ENCODE data around the gene SLC25A38. TPM values are rescaled to one million over a fixed set of nuclear protein-coding genes. Genes with fewer than 3 reads are reported as not detected.

The SLC25A38 gene
- polyA plus RNA-seq, 1 donor (not counting 4 experiments of a cell fraction or from before 2014, with no cell fraction given) = 40.2 TPM

DNA sequence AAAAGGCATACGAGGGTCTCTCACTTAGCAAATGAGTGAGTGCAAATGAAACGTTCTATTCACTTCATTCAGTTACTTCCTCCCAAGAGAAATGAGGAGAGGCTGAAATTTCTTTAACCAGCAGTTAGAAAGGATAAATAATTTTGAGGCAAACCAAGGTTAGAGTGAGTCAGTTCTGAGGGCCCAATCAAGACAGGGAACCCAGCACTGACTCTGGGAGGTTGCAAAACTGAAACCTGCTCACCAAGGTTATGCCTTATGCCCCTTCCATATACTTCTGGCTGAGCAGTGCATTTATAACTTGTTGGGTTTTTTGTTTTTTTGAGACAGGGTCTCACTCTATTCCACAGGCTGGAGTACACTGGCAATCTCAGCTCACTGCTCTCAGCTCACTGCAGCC is 18.8 kb downstream of the SLC25A38 start:
- no peaks in the 10 kb centered on the region for H3K9me1 ChIP-seq (ENCODE audit: control insufficient read depth, extremely low read depth, insufficient read depth, low read length)
- DNase-seq (ENCODE audit: low read depth, low spot score) (no peak), FAIRE-seq (no peak)
- peaks cover 5% of the 10 kb centered on the region for H3K79me2 ChIP-seq (ENCODE audit: control insufficient read depth, insufficient read depth, low read length)
- TF ChIP-seq, protein P1, sequence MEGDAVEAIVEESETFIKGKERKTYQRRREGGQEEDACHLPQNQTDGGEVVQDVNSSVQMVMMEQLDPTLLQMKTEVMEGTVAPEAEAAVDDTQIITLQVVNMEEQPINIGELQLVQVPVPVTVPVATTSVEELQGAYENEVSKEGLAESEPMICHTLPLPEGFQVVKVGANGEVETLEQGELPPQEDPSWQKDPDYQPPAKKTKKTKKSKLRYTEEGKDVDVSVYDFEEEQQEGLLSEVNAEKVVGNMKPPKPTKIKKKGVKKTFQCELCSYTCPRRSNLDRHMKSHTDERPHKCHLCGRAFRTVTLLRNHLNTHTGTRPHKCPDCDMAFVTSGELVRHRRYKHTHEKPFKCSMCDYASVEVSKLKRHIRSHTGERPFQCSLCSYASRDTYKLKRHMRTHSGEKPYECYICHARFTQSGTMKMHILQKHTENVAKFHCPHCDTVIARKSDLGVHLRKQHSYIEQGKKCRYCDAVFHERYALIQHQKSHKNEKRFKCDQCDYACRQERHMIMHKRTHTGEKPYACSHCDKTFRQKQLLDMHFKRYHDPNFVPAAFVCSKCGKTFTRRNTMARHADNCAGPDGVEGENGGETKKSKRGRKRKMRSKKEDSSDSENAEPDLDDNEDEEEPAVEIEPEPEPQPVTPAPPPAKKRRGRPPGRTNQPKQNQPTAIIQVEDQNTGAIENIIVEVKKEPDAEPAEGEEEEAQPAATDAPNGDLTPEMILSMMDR (optimal IDR thresholded peaks at IDR 0.05 in 1 of 3, IDR thresholded peaks at IDR 0.05 in 1 of 3, conservative IDR thresholded peaks at IDR 0.05 in 1 of 3; ENCODE audit: extremely low read depth in 1 of 3, insufficient read depth in 2 of 3, low read length in 3 of 3) = no peak
- H3K4me3 ChIP-seq (ENCODE audit: control insufficient read depth in 2 of 3, extremely low read depth in 1 of 3, insufficient read depth in 2 of 3, low read depth in 1 of 3, low read length in 3 of 3) = no peak overlapping the region
- peaks cover 0 to 5% of the 10 kb centered on the region in 2 experiments for H3K36me3 ChIP-seq (ENCODE audit: control insufficient read depth in 2 of 2, extremely low read depth in 1 of 2, insufficient read depth in 2 of 2, low read length in 2 of 2)
- no peaks in the 10 kb centered on the region for H3K27me3 ChIP-seq (ENCODE audit: control insufficient read depth, extremely low read depth, insufficient read depth, low read length)
- peaks cover 5% of the 10 kb centered on the region for H3K4me1 ChIP-seq (ENCODE audit: control insufficient read depth, extremely low read depth, insufficient read depth, low read length)
- H3K9ac ChIP-seq (ENCODE audit: control insufficient read depth, extremely low read depth, insufficient read depth, low read length) = no peak overlapping the region
- no peak overlapping the region for H3K4me2 ChIP-seq (ENCODE audit: control insufficient read depth, extremely low read depth, insufficient read depth, low read depth, low read length)
- dilution Hi-C loops (cut with MboI; ENCODE audit: extremely low pct_ligation_motif_present, low sequenced_read_pairs) = no loop called here
- no peaks in the 10 kb centered on the region for H3K9me3 ChIP-seq (ENCODE audit: control insufficient read depth, low read depth, low read length)
- H3K27ac ChIP-seq (ENCODE audit: control insufficient read depth, insufficient read depth, low read length) = no peak overlapping the region
- no peak overlapping the region for H2AFZ ChIP-seq (ENCODE audit: control insufficient read depth, low read length)
- no peaks in the 10 kb centered on the region for H4K20me1 ChIP-seq (ENCODE audit: control insufficient read depth, extremely low read depth, insufficient read depth, low read length)

DNA sequence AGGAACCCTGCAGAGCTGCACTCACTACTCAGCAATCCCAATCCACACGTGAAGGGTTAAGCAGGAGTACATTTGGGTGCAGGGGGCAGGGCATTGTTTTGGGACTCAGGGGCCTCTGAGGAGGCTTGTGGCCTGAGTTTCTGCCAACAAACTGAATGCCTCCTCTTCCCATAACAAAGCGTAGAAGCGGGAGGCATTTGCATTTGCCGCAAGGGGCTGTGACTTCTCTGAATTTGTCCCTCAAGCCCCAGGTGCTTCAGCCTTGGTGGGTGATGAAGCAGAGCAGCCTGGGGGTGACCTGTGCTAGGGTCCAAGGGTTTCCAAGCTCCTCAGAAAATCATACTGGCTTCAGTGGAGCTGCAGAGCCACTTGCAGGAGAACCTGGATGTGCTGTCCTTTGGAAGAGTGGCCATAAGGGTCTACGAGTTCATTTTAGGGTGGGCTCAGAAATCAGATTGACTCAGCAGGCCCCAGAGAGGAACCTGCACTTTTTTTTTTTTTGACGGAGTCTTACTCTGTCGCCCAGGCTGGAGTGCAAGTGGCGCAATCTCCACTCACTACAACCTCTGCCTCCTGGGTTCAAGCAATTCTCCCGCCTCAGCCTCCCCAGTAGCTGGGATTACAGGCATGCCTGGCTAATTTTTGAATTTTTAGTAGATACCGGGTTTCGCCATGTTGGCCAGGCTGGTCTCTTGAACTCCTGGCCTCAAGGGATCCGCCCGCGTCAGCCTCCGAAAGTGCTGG is 21.9 kb downstream of the SLC25A38 start:
- H3K36me3 ChIP-seq (ENCODE audit: control insufficient read depth in 2 of 2, extremely low read depth in 1 of 2, insufficient read depth in 2 of 2, low read length in 2 of 2) = peaks cover 11 to 17% of the 10 kb centered on the region in 2 experiments
- no peak for FAIRE-seq
- peaks cover 29% of the 10 kb centered on the region for H3K4me1 ChIP-seq (ENCODE audit: control insufficient read depth, extremely low read depth, insufficient read depth, low read length)
- TF ChIP-seq, protein P1 (optimal IDR thresholded peaks at IDR 0.05 in 1 of 3, IDR thresholded peaks at IDR 0.05 in 1 of 3, conservative IDR thresholded peaks at IDR 0.05 in 1 of 3; ENCODE audit: extremely low read depth in 1 of 3, insufficient read depth in 2 of 3, low read length in 3 of 3) = no peak
- no peak for TF ChIP-seq EZH2 (IDR thresholded peaks at IDR 0.05; ENCODE audit: low read length)
- DNase-seq (ENCODE audit: low read depth, low spot score) = no peak
- no peaks in the 10 kb centered on the region for H3K9me3 ChIP-seq (ENCODE audit: control insufficient read depth, low read depth, low read length)
- H3K4me2 ChIP-seq (ENCODE audit: control insufficient read depth, extremely low read depth, insufficient read depth, low read depth, low read length) = no peak overlapping the region
- peaks cover 14% of the 10 kb centered on the region for H4K20me1 ChIP-seq (ENCODE audit: control insufficient read depth, extremely low read depth, insufficient read depth, low read length)
- no peak overlapping the region for H2AFZ ChIP-seq (ENCODE audit: control insufficient read depth, low read length)
- no peaks in the 10 kb centered on the region for H3K9me1 ChIP-seq (ENCODE audit: control insufficient read depth, extremely low read depth, insufficient read depth, low read length)
- no peak overlapping the region for H3K4me3 ChIP-seq (ENCODE audit: control insufficient read depth in 2 of 3, extremely low read depth in 1 of 3, insufficient read depth in 2 of 3, low read depth in 1 of 3, low read length in 3 of 3)
- H3K27ac ChIP-seq (ENCODE audit: control insufficient read depth, insufficient read depth, low read length) = no peak overlapping the region
- no peak overlapping the region for H3K9ac ChIP-seq (ENCODE audit: control insufficient read depth, extremely low read depth, insufficient read depth, low read length)
- peaks cover 35% of the 10 kb centered on the region for H3K79me2 ChIP-seq (ENCODE audit: control insufficient read depth, insufficient read depth, low read length)
- no peaks in the 10 kb centered on the region for H3K27me3 ChIP-seq (ENCODE audit: control insufficient read depth, extremely low read depth, insufficient read depth, low read length)
- dilution Hi-C loops (cut with MboI; ENCODE audit: extremely low pct_ligation_motif_present, low sequenced_read_pairs) = no loop called here
